ENCODE results near the gene GUCY1B1.
A peak's percentile ranks its signal among the peaks of the same experiment; 100 is the strongest.

The GUCY1B1 gene

DNA sequence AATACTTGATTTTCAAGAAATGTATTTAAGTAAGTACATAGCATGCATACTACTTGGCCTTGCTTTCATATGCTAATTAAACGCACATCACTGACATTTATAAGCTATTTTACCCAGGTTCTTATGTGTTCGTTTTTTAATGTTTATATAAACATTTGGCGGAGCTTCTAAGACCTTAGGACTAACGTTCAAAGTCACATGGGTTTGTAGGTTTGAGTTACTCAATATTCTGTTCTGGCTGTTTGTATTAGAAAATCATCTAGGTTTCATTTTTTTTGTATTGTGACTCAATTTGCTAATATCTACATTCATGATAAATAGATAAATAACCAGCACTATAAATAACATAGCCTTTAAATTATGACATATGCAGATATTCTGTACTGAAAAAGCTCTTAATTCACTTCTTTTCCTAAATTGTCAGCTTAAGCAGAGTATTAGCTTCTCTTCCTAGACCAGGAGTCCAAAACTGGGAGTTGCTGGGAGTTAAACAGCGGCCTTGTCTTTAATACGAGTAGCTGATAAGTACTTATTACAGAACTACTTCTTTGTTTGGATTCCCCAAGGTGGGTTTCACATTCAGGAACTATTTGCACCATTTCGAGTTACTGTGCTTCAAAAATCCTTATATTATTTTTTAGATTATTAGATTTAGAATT lies 42.0 kb downstream of the GUCY1B1 start:
- FAIRE-seq: no peak

- FAIRE-seq: no peak
Measured at GRCh38 chr4:155802190-155802959, 43.6 kb downstream of the GUCY1B1 start.

DNA sequence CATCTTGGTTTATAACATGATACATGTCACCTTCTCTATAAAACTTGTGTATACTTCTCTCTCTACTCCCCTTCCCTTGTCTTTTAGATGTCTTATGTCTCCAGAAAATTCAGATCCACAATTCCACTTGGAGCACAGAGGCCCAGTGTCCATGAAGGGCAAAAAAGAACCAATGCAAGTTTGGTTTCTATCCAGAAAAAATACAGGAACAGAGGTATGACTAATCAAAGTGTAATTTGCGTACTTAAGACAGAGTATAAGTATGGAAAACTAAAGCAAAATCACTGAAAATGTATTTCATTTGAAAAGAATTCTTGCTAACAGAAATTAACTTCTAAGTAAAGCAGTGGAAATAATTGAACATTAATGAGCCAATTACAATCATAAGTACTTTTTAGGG lies 46.2 kb downstream of the GUCY1B1 start:
- FAIRE-seq: no peak

DNA sequence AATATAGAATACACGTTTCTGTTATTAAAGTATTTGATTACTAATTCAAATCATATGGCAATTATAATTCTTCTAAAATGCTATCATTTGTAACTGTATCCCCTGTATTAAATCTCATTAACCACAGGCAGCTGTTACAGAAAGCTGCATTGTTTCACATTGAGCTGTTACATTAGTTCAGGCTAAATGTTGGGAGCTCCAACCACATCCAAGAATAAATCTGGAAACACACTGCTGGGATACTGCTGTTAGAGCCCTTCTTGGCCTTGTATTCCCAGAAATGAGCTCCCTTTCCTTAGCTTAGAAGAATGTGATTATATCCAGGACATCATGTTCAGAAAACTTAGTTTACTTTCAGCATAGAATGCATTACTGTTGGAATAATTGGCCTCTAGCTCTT lies 48.2 kb downstream of the GUCY1B1 start:
- FAIRE-seq: no peak

DNA sequence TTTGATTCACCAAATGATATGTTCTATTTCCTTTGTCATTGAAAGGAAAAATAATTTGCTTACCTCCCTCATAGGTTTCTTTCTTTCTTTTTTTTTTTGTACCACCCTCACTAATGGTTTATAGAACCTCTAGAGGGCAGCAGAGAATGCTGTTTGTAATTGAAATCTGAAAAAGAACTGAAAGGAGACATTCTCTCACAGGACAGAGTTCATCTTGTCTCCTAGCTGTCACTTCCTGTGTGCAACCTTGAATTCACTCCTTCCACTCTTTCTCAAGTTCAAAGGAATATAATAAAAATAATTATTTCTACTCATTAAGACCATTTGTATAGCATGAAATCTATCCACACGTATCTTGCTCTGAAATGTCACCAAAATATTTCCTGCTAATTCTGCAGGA lies 51.0 kb downstream of the GUCY1B1 start:
- peak; percentile 97 for FAIRE-seq

GRCh38 chr4:155811083-155811482 lies 52.3 kb downstream of the GUCY1B1 start:
- no peak for FAIRE-seq

DNA sequence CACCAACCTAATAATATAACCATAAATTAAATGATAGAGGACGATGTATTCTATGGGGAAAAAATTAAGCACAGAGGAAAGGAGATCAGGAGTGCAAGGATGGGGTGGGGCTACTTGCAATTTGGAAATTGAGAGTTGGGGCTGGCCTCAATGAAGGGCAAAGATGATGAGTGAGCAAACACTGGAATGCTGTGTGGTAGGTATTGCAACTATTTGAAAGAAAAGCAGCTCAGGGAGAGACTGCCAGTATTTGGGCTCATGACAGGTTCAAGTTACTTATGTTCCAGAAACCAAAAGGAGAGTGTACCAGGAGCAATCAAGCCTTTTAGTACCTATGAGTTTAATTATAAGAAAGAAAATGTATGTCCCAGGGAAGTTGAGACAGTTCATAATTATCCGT lies 59.8 kb downstream of the GUCY1B1 start:
- no peak for FAIRE-seq

DNA sequence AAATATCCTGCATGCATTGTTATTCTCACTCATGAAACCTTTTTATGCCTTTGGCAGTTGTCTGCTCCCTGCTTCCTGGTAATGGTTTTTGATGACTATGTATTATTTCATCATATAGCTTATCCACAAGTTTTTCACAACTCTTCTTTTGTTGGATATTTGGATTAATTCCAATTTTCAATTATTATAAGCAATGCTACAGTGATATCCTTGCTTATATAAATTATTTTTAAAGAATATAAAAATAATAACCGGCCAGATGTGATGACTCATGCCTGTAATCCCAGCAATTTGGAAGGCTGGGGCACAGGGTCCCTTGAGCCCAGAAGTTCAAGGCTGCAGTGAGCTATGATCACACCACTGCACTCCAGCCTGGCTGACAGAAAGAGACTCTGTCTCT lies 60.2 kb downstream of the GUCY1B1 start:
- no peak for FAIRE-seq

- FAIRE-seq: no peak
Measured at GRCh38 chr4:155820887-155821518, 62.2 kb downstream of the GUCY1B1 start.

DNA sequence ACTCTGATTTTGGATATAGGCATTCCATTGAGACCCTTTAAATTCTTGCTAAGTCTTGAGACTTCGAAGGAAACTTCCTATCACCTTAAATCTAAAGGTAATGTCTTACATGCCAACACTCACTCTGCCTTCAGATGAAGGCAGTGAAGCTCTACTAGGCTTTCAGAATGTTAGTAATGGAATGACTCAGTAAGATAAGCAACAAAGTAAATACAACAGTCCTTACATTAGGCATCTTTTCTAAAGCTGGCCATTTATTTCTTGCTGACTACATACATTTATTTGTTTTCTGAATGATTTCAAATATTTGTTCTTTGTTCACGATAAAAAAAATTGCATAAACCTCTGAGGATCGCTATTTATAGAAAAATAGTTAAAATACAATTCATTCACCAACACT lies 63.8 kb downstream of the GUCY1B1 start:
- FAIRE-seq: no peak

DNA sequence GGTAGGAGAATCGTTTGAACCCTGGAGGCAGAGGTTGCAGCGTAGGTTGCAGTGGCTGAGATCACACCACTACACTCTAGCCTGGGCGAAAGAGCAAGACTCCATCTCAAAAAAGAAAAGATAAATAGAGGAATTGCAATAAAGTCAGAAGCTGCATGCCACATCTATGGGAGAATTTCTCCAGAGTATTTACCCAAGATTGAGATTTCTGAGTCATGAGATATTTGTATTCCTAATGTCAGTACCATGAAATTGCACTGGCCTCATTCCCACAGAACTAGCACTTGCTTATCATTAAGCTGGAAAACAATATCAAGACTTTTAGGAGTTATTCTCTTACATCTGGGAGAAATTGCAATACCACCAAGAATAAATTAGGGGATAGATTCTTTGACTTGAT lies 69.8 kb downstream of the GUCY1B1 start:
- no peak for FAIRE-seq

GRCh38 chr4:155832664-155833063 lies 73.8 kb downstream of the GUCY1B1 start:
- no peak for FAIRE-seq

GRCh38 chr4:155837203-155837796 lies 78.5 kb downstream of the GUCY1B1 start:
- no peak for FAIRE-seq

- FAIRE-seq: no peak
Measured at GRCh38 chr4:155842080-155842479, 83.3 kb downstream of the GUCY1B1 start.

- FAIRE-seq: no peak
Measured at GRCh38 chr4:155846929-155847328, 88.1 kb downstream of the GUCY1B1 start.

GRCh38 chr4:155849042-155849441 lies 90.2 kb downstream of the GUCY1B1 start:
- no peak for FAIRE-seq

GRCh38 chr4:155853189-155853588 lies 94.4 kb downstream of the GUCY1B1 start:
- peak; percentile 23 for FAIRE-seq

DNA sequence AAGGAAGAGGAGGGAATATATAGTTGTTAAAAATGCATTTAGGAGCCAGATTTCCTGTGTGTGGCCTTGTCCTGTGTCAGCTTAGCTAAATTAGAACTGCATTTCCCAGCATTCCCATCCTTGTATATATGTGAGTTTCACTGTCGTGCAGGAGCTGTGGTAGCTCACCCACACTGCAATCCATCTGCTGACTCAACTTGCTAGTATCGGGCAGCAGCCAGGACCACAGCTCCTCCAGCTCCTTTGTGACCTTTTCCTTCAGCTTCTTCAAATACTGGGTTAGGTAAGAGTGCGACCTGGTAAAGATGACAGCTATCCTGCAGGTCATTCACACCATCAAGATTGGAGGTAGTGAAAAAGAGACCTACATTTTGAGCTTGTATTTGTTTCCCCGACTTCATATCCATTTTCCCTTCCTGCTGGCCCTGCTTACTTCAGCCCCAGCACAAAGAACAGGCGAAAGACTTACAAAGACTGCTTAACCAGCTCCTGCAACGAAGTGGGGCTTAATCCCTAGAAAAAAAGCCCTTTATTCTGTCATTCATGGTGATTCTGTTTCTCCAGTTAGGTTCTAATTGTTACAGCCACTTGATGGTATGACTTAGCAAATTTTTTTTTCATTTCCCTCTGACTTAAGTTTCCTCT lies 95.9 kb downstream of the GUCY1B1 start:
- FAIRE-seq: no peak

DNA sequence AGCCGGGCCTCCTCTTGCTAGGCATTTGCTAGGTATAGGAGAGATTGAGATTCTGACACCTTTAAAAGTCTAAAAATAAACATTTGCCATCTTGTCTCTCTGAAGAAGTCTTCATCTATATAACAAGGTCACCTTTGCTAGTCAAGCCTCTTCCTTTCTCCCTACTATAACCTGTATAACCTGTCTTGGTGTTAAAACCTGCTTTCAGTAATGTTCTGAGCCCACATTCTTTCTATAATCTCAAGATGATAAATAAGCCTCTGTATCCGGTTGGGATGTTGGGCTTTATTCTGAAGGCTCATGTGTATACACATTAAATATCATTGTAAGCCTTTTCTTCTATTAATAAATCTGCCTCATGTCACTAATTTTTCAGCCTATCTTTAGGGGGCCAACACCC lies 97.1 kb downstream of the GUCY1B1 start:
- no peak for FAIRE-seq

Data from TTC549 (cell line).